GM21723 (cell line): ENCODE measurements around the gene NFAT5.
"Not testable (repeated sequence)": the region's sequence is repeated elsewhere in the genome, so short reads cannot be mapped to it uniquely, and the experiment has no call there.

Experiments used
- ATAC-seq: cut with Tn5 transposase; IDR thresholded peaks from one replicate; pipeline ENCODE4 v1.9.1; 2021; ENCODE audit warnings: mild to moderate bottlenecking, moderate library complexity; ENCODE audit not compliant: unreplicated experiment

NFAT5 gene

GRCh38 chr16:69729030-69729429, 163.3 kb downstream of the NFAT5 start:
- ATAC-seq = not testable (repeated sequence)

DNA sequence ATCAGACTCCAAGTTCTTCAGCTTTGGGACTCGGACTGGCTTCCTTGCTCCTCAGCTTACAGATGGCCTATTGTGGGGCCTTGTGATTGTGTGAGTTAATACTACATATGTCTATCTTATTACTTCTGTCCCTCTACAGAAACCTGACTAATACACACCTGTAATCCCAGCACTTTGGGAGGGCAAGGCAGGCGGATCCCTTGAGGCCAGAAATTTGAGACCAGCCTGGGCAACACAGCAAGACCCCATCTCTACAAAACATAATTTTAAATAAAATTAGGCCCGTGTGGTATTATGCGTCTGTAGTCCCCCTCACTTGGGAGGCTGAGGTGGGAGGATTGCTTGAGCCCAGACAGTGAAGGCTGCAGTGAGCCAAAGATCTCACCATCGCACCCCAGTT, 165.5 kb downstream of the NFAT5 start:
- ATAC-seq = not testable (repeated sequence)

DNA sequence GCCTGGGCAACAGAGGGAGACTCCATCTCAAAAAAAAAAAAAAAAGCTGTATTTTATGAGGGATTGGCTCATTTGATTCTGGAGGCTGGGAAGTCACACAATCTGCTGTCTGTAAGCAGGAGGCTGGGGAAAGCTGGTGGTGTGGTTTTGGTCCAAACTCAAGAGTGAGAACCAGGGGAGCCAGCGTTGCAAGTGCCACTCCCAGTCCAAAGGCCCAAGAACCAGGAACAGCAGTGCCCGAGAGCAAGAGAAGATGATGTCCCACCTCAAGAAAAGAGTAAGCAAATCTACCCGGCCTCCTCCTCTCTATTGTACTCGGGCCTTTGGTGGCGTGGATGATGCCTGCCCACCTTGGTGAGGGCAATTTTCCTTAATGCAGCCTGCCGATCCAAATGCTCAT, 166.3 kb downstream of the NFAT5 start:
- ATAC-seq = no peak

DNA sequence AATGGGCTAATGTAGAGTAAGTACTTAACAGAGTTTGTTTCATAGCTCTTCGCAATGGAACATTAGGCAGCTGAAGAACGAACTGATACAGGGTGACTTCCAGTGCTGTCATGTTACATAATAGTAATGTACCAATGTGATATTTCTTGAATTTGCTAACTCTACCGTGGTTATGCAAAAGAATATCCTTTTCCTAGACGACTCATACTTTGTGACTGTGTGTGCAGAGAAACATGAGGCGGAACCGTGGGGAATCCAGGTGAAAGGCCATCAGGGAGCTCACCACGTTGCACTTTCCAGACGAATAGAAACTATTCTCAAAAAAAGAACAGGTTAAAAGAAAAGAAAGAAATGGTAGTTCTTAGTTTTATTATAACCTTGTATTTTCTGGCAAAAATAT, 175.8 kb downstream of the NFAT5 start:
- no peak for ATAC-seq

DNA sequence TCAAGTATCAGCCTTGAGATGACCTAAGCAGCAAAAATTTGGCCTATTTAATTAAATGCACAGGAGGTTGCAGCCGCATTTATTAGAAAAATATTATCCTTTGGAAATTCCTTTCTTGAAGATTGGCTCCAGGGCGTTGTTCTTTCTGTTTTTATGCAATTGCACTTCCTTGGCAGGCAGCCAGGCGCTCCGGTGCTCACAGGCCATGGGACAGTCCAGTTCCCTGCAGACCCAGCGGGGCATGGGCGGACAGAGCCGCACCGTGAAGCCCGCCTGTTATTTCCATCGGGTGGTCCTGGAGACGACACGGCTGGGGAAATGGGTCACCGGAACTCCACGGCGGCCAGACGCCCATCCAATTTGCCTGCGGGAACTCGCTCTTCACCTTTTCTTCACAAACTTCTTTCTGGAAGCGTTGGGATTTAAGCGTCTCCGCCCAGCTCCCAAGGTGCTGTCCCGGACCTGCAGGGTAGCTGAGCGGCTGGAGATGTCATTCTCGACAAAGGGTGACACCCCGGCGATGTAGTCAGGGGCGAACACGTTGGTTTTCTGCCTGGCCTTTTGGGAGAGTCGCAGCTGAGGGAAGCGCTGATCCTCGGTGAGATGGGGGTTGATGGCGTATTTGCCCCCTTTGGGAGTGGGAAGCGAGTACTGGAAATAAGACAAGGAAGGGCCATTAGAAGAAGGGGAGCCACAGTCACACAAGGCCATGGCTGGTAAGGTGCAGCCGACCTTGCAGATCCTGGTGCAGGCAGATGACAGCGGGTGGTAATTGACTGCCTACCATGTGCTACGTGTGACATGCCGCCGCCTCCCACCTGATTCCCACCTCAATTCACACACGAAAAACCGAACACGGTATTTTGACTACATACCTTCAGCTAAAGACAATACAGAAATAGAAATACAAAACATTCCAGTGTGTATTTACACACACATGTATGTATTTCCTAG, 176.5 kb downstream of the NFAT5 start:
- no peak for ATAC-seq

DNA sequence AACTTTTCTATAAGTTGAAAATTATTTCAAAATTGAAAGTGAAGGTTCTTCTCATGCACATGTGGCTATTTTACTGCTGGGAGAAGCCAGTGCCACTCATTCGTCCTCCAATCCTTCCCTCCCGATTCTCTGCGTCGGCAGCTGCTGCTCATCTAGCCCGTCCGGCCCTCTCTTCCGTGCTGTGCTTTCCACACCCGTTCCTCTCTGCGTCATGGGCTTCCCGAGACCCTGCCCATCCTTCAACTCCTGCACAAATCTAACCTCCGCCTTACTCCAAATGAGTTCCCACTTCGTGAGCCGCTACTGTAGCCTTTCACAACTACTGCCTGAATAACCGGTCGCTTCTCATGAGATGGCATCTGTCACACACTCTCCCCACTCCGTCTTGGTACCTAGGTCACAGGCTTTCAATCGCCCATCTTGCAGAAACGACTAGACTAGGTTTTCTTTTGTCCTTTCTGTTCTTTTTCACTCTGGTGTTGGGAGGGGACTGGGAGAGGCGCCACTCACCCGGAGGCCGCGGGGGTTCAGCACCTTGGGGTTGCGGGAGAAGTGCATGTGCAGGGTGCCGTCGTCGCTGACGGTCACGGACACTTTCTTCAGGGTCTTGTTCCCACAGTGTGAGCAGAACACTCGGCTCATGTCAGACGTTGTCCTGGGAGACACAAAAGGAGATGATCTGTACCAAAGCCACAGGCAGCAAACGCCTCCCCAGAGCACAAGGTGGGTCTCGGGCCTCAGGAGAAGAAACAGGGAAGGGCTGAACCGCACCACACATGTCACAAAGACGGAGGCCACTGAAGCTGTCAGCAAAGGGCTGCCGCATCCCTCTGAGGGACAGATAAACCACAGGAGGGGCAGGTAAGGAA, 178.8 kb downstream of the NFAT5 start:
- ATAC-seq = no peak

GRCh38 chr16:69745232-69745612, 179.5 kb downstream of the NFAT5 start:
- no peak for ATAC-seq

GRCh38 chr16:69745959-69746358, 180.2 kb downstream of the NFAT5 start:
- no peak for ATAC-seq

DNA sequence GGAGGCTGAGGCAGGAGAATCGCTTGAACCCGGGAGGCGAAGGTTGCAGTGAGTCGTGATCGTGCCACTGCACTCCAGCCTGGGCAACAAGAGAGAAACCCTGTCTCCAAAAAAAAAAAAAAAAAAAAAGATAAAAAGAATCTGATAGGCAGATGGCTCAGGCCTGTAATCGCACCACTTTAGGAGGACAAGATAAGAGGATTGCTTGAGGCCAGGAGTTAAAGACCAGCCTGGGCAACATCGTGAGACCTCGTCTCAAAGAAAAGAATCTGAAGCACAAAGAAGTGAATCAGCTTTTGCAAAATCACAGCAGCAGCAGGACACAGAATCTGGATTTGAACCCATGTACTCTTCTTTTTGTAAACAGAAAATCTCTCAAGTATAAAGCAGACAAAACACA, 181.3 kb downstream of the NFAT5 start:
- no peak for ATAC-seq

DNA sequence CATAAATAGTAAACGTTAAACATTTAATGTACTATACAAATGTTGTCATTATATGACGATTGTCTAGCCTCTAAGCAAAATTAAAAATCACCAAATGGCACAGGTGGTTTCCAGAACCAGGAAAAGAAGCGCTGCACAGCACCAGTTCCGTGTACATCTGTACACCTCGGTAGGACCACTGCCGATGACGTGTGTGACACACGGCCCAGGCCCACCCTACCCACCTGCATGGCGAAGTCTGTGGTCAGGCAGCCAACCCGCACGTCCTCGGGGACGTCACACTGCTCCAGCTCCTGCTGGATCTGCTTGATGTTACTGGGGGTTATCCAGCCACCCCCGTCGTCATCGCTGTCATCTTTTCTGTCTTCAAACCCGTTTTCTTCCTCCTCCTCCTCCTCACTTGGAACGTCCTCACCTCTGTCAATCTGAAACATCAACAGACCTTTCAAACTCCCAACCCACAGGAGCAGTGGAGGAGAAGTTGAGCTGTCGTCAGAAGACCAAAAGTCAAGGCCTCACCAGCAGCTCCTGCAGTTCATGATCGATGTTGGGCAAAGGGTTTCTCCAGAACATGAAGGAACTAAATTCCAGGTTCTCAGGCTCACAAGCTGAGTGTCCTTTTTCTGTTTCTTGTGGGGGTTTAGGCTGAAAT, 183.1 kb downstream of the NFAT5 start:
- no peak for ATAC-seq

DNA sequence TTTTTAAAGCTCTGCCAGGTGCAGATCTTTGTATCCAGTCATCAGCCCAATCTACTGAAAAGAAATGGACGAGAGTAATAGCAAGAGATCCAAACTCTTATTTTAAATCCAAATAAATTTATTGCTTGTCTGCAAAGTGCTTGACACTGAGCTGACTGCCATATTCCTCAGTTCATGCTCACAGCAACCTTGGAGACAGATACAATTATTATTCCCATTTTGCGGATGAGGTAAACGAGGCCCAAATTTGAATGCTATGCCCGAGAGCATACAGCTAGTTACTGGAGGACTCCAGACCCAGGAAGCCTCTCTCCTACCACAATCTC, 188.3 kb downstream of the NFAT5 start:
- ATAC-seq = no peak
